GM19238 (cell line): Measurements from ENCODE around the gene MDH1B.
"Not testable (repeated sequence)": the region's sequence is repeated elsewhere in the genome, so short reads cannot be mapped to it uniquely, and the experiment has no call there.

Source experiments
- DNase-seq: peaks from one replicate; pipeline ENCODE4 v3.0.0; 2011; ENCODE audit warnings: low spot score; ENCODE audit not compliant: insufficient read length

The MDH1B gene

DNA sequence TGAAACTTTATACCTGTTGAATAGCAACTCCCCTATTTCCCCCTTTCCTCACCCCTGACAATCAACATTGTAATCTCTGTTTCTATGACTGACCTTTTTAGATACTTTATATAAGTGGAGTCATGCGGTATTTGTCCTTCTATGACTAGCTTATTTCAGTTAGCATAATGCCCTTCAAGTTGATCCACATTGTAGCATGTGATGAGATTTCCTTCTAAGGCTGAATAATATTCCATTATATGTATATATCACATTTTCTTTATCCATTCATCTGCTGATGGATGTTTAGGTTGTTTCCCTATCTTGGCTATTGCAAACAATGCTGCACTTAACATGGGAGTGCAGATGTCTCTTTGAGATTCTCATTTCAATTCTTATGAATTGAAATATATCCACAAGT is 9.7 kb upstream of the MDH1B start:
- DNase-seq, result no peak

DNA sequence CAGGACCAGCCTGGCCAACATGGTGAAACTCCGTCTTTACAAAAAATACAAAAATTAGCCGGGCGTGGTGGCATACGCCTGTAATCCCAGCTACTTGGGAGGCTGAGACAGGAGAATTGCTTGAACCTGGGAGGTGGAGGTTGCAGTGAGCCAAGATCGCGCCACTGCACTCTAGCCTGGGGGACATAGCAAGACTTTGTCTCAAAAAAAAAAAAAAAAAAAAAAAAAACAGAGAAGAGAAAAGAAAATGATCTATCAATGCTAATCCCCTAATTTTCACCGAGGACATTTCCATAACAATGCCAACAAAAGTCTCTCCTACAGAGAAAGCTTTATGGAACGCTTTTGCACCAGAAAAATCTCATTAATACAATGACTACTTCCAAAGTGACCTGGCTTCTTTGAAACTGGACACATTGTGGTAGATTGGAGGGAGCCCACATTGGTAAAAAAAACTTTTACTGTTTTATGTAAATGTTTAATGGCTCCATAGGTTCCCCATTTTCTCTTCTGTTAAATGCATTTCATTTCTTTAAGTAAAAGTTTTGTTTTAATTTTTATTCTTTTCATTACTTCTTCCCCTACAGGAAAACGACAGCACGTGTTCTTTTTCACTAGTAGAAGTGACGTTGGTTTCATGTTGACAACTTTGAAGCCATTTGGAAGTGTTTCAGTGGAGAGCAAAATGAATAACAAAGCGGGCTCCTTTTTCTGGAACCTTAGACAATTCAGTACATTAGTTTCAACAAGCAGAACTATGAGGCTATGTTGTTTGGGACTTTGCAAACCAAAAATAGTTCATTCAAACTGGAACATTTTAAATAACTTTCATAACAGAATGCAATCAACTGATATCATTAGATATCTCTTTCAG is 1.2 kb upstream of the MDH1B start:
- no peak for DNase-seq

DNA sequence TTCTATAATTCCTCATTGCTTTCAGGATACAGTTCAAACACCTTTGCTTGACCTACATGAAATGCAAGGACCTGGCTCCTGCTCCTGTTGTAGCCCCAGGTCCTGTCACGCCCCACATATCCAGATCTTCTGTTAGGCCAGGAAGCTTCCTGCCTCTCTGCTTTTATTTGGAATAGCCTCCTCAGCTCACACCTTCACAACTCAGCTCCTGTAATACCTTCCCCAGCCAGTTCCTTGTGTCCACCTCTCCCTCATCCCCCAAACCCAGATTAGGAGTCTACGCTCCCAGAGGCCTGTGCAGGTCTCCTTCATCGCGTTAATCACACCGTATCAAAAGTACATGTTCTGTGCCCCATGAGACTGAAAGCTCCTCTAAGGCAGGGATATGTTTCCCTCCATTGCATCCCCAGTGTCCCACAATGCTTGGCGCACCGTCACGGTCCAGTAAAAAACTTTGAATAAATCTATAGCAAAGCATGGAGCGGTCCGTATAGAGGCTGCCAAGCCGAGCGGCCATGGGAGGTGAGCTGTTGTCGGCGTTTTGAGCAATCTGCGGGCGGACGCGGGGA is 371 bp downstream of the MDH1B start:
- no peak for DNase-seq

DNA sequence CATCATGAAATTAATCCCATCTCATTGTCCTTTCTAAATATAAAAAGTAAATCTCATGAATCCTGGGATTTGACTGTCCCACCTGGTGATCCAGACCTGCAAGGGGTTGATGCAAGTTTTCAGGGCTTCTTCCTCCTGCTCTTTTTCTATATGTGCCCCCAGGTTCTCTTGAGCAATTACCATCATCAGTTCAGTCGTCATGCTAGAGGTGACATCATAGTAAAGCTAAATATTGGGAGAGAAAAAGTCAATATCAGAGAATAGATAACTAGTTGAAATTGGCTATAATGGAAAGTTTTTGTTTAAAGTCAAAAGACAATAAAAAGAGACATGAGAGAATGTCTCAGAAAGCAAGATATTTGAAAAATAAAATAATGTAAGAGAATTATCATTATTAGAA is 8.3 kb downstream of the MDH1B start:
- DNase-seq, result no peak

DNA sequence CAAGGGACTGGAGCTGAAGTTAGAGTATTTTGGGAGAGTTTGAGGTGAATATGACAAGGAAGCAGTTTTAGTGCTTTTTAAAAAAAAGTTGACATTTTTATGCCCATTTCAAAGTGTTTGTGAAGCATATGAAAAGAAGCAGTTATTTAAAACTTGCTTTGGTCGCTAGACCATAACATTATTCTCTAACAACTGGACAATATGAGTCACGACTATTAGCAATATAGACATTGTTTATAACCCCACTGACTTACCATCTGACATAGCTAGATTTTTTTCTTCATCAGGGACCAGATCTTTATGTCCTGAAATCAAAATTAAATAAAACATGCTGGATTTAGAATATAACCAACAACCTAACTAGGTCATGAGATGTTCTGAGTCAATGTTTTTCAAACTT is 24.3 kb downstream of the MDH1B start:
- no peak for DNase-seq

DNA sequence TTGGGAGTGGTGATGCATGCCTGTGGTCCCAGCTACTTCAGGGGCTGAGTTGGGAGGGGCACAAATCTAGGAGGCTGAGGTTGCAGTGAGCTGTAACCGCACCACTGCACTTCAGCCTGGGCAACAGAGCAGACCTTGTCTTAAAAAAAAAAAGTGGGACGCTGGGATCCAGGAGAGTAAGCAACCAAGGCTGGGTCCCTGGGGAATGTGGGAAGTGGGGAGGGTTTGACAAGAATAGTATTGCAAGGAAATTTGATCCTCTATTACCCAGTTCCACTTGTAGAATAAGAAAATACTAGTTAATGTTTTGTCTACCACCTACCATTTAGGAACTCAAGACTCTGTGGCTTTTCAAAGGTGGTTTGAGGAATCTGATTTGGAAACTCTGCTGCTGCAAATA is 25.9 kb downstream of the MDH1B start:
- no peak for DNase-seq

DNA sequence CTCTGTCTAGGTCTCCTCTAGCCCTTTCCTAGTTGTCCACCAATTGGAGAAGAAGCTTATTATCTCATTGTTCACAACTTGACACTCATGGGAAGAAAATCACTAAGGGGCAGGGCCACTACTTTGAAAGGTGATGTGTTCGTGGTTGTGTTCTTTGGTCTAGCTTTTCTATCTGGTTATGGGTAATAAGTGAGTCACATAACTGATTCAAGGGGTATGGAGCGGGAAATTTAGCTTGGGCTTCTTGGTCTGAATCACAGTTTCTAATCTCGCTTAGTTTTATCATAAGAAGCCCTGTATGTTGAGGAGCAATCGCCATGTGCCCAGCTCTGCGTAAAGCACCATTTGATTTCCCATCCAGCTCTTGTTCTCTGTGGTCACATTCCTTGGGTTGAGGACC is 28.2 kb downstream of the MDH1B start:
- no peak for DNase-seq

DNA sequence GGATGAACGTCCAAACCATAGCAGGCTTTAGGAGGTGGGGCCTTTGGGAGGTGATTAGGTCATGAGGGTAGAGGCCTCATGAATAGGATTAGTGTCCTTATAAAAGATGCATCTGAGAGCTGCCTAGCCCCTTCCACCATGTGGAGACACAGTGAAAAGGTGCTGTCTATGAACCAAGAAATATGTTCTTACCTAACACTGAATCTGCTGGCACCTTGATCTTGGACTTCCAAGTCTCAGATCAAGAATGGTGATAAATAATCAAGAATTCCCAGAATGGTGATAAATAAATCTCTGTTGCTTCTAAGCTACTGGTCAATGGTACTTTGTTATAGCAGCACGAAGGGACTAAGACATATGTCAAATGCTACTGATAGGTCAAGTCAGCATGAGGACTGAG is 31.8 kb downstream of the MDH1B start:
- no peak for DNase-seq

DNA sequence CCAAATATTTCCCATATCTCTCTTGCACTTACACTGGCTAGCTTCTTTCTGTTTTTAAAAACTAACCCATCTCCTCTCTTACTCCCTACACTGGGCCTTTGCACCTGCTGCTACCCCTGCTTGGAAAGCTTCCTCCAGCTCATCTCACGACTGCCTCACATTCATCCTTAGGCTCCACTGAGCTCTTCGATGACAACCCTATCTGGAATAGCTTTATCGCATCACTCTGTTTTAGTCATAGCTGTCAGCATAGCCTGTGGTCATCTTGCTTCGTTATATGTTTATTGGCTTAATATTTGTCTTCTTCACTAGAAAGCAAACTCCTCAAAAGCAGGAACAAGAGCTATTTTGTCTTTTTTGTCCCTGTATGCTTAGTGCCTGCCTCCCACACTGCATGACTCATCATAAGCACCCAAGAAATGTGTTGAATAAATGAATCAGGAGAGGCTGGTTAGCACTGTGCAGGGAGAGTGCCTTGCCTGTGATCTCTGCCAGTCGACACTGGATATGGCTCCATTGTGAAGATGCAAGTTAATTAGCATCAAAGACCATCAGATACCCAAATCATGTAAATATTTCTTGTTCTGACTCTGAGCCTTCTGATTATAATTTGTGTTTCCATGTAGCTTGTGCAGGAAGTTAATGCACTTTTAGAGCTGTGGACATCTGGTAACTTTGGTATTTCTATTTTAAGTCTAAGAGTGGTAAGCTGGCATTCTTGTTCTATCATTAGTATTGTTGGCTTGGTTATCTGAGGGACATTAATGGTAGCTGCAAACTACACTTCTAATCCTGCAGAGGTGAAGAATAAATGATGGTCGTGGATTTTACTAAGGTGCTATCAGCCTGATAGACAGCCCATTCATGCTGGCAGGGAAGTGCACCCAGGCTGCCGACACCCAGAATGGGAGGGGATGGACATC is 36.6 kb downstream of the MDH1B start:
- DNase-seq, result no peak

DNA sequence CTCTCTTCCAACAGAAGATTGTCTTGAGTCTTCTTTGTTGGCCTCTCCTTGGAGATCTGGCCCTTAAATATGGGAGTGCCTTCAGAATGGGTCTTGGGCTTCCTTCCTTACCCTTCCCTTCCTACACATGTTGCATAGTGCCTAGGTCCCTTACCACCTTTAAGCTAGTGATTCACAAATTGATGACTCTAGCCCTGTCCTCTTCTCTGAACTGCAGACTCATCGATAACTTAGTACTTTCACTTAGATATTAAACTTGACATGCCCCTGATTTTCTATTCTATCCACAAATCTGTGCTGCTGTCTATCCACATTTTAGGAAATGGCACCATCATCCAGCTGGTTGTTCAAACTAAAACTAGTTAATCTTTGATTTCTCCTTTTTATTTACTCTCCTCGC is 37.8 kb downstream of the MDH1B start:
- DNase-seq, result no peak

DNA sequence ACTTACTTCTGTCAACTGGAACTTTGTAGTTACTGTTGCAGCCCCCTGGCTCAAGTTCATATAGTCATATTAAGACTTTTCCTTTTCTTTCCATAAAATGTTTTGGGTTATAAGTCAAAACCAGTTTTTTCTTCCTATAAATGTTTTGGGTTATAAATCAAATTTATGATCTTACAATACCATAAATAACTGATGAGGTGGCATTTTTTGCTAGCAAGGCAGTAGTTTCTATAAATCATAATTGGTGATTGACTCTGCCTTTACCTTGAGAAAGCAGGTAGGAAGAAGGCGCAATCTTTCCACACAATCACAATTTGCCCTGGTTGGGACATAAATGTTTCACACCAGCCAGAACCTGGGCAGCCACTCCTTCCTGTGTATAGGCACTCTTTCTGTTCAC is 41.8 kb downstream of the MDH1B start:
- no peak for DNase-seq

DNA sequence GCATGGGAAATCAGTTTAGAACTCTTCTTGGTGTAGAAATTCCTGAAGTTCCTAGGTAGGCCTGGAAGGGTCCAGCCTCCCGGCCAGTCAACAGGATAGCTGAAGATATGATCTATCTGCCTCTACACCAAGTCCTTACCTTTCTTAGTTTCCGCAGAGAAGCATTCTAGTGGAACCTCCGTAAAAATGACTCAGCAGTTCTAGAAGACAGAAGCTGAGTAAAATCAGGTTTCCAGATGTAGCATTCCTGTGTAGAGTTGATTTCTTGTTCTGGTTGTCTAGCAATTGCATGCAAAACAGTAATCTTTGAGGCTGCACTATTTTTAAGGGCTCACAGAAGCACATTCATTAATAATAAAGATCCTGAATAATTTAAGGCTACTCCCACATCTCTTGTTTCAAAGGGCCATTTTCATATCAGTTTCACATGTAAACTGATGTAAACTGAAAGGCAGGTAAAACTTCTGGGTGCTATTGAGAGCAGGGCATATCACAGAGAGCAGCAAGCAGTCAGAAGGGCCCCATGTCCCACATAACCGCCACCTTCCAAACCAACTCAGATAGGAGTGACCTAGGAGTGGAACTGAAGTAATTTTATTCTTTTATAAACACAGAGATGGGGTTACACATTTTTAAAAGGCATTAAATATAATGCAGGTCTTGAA is 43.7 kb downstream of the MDH1B start:
- no peak for DNase-seq

DNA sequence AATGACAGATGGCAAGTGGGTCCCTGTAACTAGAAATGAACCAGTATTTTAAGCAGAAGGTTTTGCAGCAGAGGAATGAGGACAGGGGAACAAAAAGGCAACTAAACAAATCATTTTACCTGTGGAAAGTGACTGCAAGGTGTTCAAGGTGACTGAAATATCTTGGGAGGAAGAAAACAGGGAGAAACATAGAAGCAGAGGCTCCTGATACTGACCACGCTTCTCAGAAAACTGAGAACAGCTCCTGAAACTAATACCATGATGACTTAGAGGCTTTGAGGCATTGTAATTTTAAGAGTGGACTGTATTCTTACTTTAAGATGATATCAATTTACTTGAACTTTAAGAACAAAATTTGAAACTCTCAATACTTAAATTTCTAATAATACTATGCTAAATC is 46.8 kb downstream of the MDH1B start, which contains the start of gene DYTN:
Gene DYTN (minus strand): TSS at position 101 of the 400 bp plus-strand sequence. CDS start 117 bp downstream, outside the sequence.
- DNase-seq, result no peak

DNA sequence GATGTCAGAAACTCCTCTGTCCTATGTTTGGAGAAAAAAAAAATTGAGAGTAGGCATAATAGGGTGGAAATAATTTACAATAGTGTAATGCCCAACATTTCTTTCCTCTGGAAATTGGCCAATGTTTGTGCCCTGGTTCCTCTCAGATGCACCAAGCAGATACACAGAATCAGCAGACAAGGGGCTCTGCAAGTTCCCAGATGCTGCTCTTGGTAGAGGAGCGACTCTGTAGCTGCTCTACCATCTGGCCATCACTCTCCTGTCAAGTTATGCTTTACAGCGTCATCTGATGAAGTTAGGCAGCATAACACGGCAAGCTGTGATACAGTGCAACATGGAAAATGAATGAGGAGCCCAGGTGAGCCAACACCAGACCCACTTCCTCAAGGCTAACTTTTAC is 48.5 kb downstream of the MDH1B start:
- DNase-seq, result no peak

DNA sequence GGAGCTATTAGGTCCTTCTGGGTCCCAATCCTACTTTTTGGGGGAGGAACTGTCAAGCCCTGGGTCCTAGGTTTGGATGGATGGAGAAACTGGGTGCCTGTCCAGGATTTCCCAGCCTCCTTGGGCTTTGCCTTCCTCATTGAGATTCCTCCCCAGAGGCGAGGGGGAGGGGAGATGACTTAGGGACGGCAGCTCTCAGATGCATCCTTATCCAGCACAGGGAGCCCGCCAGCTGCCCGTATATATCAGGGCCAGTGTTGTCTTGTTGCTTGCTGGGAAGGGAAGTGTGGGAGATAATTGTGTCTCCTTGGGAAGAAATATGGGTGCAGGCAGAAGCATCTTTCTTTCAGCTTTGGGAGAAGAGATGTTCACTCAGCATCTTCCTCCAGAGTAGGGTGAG is 49.9 kb downstream of the MDH1B start:
- not testable (repeated sequence) for DNase-seq

DNA sequence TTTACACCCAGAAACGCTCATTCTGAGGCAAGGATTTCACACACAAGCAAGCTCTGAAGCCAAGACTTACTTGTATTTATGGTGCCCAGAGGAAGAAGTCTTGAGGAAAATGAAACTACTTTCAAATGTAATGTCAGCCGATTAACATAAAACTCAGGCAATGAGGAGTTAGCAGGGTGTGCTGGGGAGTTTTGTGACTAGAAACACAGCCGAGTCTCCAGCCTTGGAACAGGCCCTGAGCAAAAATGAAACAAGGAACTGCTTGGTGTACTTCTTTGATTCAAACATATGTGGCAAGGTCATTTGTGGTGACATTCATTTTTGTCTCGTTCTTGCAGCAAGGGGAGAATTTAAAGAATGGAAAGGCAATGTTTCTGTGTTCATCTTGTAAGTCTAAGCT is 51.4 kb downstream of the MDH1B start:
- no peak for DNase-seq

DNA sequence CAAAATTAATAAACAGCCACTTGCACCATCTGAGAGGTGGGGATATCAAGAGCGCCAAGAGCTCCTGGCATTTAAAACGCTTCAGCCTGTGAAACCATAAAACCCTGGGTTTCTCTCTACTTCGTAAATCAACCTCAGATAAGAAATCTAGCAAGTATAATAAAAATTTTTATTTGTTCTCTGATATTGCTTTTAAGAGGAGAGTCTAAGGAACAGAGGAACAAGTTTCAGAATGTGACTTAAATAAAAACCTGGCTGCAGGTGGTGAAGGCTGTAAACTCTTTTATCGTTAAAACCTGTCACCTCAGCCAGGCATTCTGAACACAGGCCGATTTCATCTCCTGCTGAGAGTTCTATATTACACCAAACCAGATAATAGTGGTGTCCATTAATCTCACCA is 56.8 kb downstream of the MDH1B start:
- DNase-seq, result no peak

DNA sequence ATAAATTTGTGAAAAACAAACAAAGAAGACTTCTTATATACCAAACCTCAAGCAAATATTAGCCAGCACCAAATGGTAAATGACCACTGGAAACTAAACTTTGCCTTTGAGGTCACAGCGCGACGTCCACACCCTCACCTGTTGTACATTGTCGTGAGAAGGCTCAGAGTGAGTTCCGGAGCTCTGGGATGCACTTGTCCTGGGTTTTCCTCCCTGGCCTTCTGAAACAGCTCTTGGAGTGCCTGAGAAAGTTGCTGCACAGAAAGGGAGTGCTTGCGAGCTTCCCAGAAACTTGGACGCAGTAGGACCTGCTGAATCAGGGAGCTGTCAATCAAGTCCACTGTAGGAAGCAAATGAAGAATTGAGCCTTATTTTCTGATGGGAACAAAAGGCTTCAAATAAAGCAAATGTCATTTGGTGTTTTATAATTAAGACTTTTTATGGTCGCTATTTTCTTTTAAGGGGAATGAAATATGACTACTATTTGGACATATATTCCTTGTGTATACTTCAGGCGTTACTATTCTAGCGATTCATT is 57.9 kb downstream of the MDH1B start:
- no peak for DNase-seq

DNA sequence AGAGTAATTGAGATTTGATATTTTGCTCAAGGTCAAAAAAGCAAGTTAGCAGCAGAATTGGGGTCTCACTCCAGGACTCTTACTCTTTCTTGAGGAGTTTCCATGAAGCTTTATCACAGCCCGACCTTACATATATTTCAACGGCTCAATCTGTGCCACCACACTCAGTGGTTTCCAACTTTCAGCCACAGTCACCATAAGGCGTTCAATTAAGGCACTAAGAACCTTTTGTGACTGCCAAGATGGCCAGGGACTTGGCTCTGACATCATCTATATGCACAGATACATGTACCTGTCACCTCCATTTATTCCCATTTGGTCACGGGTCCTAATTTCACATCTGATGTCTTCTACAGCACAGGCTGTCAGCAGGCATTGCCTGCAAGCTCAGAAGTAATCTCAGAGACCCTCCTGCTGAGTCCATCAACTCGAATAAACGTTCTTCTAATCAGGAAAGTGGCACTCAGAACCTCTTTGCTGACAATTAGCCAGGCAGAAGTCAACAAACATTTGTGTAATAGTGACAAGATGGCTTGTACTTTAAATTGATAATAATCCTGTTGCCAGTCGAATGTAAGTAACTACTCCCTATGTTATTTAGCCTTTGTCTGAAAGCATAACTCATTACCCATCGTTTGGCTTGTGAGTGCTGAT is 63.0 kb downstream of the MDH1B start:
- DNase-seq, result no peak

DNA sequence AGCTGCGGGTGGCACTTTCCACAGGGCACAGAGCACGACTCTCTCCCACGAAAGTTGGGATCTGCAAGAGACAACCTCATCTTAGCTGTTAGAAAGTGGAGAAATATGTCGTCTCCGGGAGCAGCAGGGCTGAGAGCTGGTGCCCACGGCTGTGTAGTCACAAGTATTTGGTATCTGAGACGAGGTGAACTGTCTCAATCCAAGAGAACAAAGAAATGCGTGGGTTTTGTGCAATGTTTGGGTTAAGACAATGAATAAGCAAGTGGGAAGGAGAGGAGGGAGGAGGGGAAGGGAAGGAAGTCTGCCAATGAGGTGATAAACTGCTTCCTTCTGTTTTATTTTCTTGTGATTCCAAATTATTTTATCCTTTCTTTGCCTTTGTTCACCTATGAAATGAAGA is 65.0 kb downstream of the MDH1B start:
- no peak for DNase-seq

DNA sequence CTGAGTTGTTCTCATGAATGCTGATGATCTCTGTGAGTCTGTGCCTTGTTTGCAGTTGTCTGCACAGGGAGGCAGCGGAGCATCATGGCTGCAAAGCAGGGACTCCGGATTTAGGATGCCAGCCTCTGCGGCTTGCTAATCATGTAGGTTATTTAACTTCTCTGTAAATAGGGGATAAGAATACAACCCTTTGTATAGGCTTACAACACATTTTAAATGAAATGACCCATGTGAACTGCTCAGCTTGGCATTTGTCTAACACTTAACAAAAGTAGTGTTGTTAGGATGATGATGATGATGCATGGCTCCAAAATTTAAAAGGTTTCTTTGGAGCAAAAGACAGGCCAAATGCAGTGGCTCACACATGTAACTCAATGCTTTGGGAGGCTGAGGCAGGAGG is 66.3 kb downstream of the MDH1B start:
- DNase-seq, result no peak
